HEK293T (cell line): ENCODE measurements around the gene GUCY1A1.

Source experiments
- CTCF ChIA-PET: fragments of 350-600 bp; formaldehyde crosslinking; extraction: SDS; loops from one replicate; lab custom pipeline; 2021; ENCODE audit warnings: antibody characterized with exemption, inconsistent platforms; lab: Yijun Ruan, JAX
- POLR2A ChIA-PET: fragments of 350-600 bp; formaldehyde crosslinking; extraction: SDS; loops from one replicate; lab custom pipeline; 2020; ENCODE audit warnings: antibody characterized with exemption, inconsistent platforms; lab: Yijun Ruan, JAX
- DNase-seq: peaks from one replicate; pipeline ENCODE4 v3.0.0; 2012; ENCODE audit warnings: mixed read lengths; ENCODE audit errors: extremely low spot score
- ARNT ChIP-seq: fragments of 450-650 bp; IDR thresholded peaks from 2 replicates; pipeline ENCODE4 v1.6.1; 2017; ENCODE audit warnings: mild to moderate bottlenecking
- BHLHE40 ChIP-seq: fragments of 450-650 bp; IDR thresholded peaks from 2 replicates; pipeline ENCODE4 v1.6.1; 2016; ENCODE audit warnings: mild to moderate bottlenecking, moderate library complexity, borderline replicate concordance
- CTBP1 ChIP-seq: fragments of 450-650 bp; IDR thresholded peaks from 2 replicates; pipeline ENCODE4 v1.6.1; 2016; ENCODE audit warnings: borderline replicate concordance
- ELF4 ChIP-seq: fragments of 450-650 bp; IDR thresholded peaks from 2 replicates; pipeline ENCODE4 v1.6.1; 2017; ENCODE audit warnings: antibody characterized with exemption
- FOXA1 ChIP-seq: fragments of 450-650 bp; IDR thresholded peaks from 2 replicates; pipeline ENCODE4 v1.6.1; 2016; ENCODE audit warnings: mild to moderate bottlenecking
- FOXK2 ChIP-seq: fragments of 450-650 bp; IDR thresholded peaks from 2 replicates; pipeline ENCODE4 v1.6.1; 2016; ENCODE audit warnings: mild to moderate bottlenecking
- FOXM1 ChIP-seq: fragments of 450-650 bp; IDR thresholded peaks from 2 replicates; pipeline ENCODE4 v1.6.1; 2017; ENCODE audit warnings: mild to moderate bottlenecking, borderline replicate concordance
- HDGF ChIP-seq: fragments of 450-650 bp; IDR thresholded peaks from 2 replicates; pipeline ENCODE4 v1.6.1; 2017; ENCODE audit warnings: antibody characterized with exemption, borderline replicate concordance
- L3MBTL2 ChIP-seq: fragments of 450-650 bp; conservative IDR thresholded peaks from 2 replicates; pipeline ENCODE4 v1.6.1; 2016; ENCODE audit warnings: mild to moderate bottlenecking
- LEF1 ChIP-seq: fragments of 450-650 bp; IDR thresholded peaks from 2 replicates; pipeline ENCODE4 v1.6.1; 2017; ENCODE audit warnings: mild to moderate bottlenecking, borderline replicate concordance
- NFRKB ChIP-seq: fragments of 450-650 bp; IDR thresholded peaks from 2 replicates; pipeline ENCODE4 v1.6.1; 2016; ENCODE audit warnings: mild to moderate bottlenecking, moderate library complexity
- PKNOX1 ChIP-seq: fragments of 450-650 bp; IDR thresholded peaks from 2 replicates; pipeline ENCODE4 v1.6.1; 2016
- SP1 ChIP-seq: fragments of 450-650 bp; IDR thresholded peaks from 2 replicates; pipeline ENCODE4 v1.6.1; 2017
- SUZ12 ChIP-seq: fragments of 450-650 bp; IDR thresholded peaks from 2 replicates; pipeline ENCODE4 v1.6.1; 2016; ENCODE audit warnings: mild to moderate bottlenecking
- TARDBP ChIP-seq: fragments of 450-650 bp; IDR thresholded peaks from 2 replicates; pipeline ENCODE4 v1.6.1; 2016
- ZNF384 ChIP-seq: fragments of 450-650 bp; IDR thresholded peaks from 2 replicates; pipeline ENCODE4 v1.6.1; 2016

GUCY1A1 gene

GRCh38 chr4:155748039-155748438 is 81.4 kb downstream of the GUCY1A1 start:
- TF ChIP-seq TARDBP (no peak), L3MBTL2 (no peak), ZNF384 (no peak), FOXK2 (no peak), SUZ12 (no peak), NFRKB (no peak), BHLHE40 (no peak), PKNOX1 (no peak), SP1 (no peak), FOXA1 (no peak)
- ChIA-PET CTCF (no interaction called here), POLR2A (no interaction called here)
- no peak for DNase-seq

- no peak for DNase-seq
- CTCF ChIA-PET = no interaction called here
- POLR2A ChIA-PET = no interaction called here
- TF ChIP-seq FOXM1 (no peak), L3MBTL2 (no peak), ARNT (no peak), HDGF (no peak), ELF4 (no peak), TARDBP (no peak), FOXA1 (no peak), SUZ12 (no peak), BHLHE40 (no peak), LEF1 (no peak)
These were observed 82.4 kb downstream of the GUCY1A1 start for GRCh38 chr4:155749041-155749440.

DNA sequence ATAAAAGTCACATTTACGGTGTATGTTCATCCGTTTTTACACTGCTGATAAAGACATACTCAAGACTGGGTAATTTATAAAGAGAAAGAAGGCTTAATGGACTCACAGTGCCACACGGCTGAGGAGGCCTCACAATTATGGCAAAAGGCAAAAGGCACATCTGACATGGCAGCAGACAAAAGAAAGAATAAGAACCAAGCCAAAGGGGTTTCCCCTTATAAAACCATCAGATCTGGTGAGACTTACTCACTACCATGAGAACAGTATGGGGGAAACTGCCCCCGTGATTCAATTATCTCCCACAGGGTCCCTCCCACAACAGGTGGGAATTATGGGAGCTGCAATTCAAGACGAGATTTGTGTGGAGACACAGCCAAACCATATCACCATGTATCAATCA is 84.9 kb downstream of the GUCY1A1 start:
- TF ChIP-seq FOXA1 (no peak), SUZ12 (no peak), BHLHE40 (no peak), LEF1 (no peak), ARNT (no peak), FOXM1 (no peak), ZNF384 (no peak), L3MBTL2 (no peak), PKNOX1 (no peak), CTBP1 (no peak), SP1 (no peak), ELF4 (no peak), TARDBP (no peak), FOXK2 (no peak), NFRKB (no peak)
- ChIA-PET POLR2A (no interaction called here), CTCF (no interaction called here)
- DNase-seq = no peak

DNA sequence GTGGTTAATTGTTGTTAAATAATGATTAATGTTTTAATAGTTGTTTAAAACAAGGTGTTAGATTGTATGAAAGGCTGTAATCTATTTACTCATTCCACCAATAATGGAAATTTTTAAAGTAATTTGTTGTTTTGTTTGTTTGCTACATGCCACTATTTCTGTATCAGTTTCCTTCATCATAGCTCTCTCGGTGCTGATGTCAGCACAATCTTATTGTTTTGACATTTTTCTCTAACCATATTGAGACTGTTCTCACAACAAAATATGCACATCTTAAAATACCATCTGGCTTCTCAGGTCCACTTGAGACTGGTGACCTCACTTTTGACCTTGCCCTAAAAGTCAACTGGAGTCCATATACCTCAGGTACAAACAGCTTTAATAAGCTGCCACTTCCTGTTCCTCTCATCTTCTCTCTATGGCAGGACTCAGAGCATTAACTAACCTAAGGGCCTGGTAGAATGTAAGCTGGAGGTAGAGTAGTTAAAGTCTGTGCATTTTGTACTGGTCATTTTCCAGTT is 91.2 kb downstream of the GUCY1A1 start:
- ChIA-PET POLR2A (interaction anchor here (2.9 kb wide), 1 partner anchor 91 kb away, joined by 11 read pairs; the partner anchor contains the start of gene GUCY1A1), CTCF (interaction anchor here (0.6 kb wide), 1 partner anchor 227 kb away, joined by 3 read pairs; no protein-coding TSS in a partner anchor)
- no peak for DNase-seq

DNA sequence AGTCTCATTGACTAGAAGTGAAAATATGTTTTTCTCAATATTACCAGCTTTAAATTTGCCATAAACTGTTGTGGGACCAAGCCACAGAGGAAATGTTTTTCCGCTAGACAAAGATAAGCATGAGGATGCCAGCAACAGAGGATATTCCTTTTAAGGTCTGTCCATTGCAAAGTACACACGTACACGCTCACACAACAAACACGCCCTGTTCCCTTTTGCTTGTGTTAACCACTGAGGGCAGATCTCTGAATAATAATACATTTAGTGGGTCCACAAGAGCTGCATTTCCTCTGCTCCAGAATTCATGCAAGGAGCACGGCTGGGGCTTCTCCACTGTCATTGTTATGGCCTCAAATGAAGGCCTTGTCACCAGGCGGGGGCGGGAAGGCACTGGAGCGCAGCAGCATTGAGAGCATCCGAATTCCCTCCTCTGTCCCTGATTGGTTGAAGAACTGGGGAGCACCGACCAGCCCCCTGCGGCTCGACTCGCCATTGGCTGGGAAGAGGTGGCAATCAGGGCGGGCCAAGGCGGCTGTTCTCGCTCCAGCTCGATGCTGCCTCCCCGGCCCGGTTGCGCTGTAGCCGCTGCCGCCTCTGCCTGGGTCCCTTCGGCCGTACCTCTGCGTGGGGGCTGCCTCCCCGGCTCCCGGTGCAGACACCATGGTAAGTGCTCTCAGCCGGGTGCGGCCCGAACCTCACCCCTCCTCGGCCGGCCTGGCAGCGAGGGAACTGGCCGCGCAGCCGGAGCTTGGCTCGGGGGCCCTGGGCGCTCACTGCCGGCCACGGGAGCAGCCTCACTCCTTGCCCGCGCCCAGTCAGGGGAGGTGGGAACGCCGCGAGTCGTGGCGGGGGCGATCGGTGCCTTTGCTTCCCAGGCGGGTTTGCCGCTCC is 92.1 kb downstream of the GUCY1A1 start, which contains the start of gene GUCY1B1:
Gene GUCY1B1 (plus strand): TSS at position 541 of the 891 bp plus-strand sequence. CDS start 120 bp downstream, at position 661.
- POLR2A ChIA-PET = interaction anchor here (0.6 to 2.9 kb wide), 3 partner anchors 31 to 174 kb away, joined by 3 to 11 read pairs (median 3); partner anchors contain the start of gene GUCY1A1

More for the DNA sequence above, 91.2 kb downstream of the GUCY1A1 start:
- TF ChIP-seq FOXM1 = no peak
- TF ChIP-seq BHLHE40 = no peak
- TF ChIP-seq FOXA1 = no peak
- TF ChIP-seq TARDBP = no peak
- no peak for TF ChIP-seq SP1
- no peak for TF ChIP-seq NFRKB
- TF ChIP-seq PKNOX1 = no peak
- no peak for TF ChIP-seq ELF4
- TF ChIP-seq LEF1 = no peak
- TF ChIP-seq ARNT = no peak
- TF ChIP-seq ZNF384 = no peak
- TF ChIP-seq HDGF = no peak
- no peak for TF ChIP-seq CTBP1
- no peak for TF ChIP-seq SUZ12
- no peak for TF ChIP-seq FOXK2
- TF ChIP-seq L3MBTL2 = no peak

More for the DNA sequence above, 92.1 kb downstream of the GUCY1A1 start, which contains the start of gene GUCY1B1:
- CTCF ChIA-PET = interaction anchor here (0.6 kb wide), 2 partner anchors 235 to 1280 kb away, joined by 3 read pairs; no protein-coding TSS in a partner anchor
- no peak; the same call in 1 of the 2 replicates for TF ChIP-seq FOXM1
- TF ChIP-seq PKNOX1 = peak; percentile 98
- peak; percentile 98 for TF ChIP-seq L3MBTL2
- DNase-seq = peak; percentile 96
